Rectal smooth muscle tissue (tissue), 1 donor: ENCODE measurements around the gene KAZN.

Experiments used
- H3K27ac ChIP-seq: one replicate; pipeline ENCODE4 v1.7.0; 2013; ENCODE audit warnings: low read depth, low read length, inconsistent platforms
- H3K27me3 ChIP-seq: one replicate; pipeline ENCODE4 v1.7.0; 2013; ENCODE audit warnings: low read length; ENCODE audit not compliant: control insufficient read depth, insufficient read depth
- H3K36me3 ChIP-seq: one replicate; pipeline ENCODE4 v1.7.0; 2013; ENCODE audit warnings: low read length; ENCODE audit not compliant: control insufficient read depth, insufficient read depth
- H3K4me1 ChIP-seq: one replicate; pipeline ENCODE4 v1.7.0; 2013; ENCODE audit warnings: low read length; ENCODE audit not compliant: control insufficient read depth, insufficient read depth
- H3K4me3 ChIP-seq: one replicate; pipeline ENCODE4 v1.7.0; 2013; ENCODE audit warnings: low read length
- H3K9ac ChIP-seq: one replicate; pipeline ENCODE4 v1.7.0; 2013; ENCODE audit warnings: low read length

Gene KAZN

GRCh38 chr1:15048437-15048980 lies 450.0 kb downstream of the KAZN start:
- Histone ChIP-seq H3K4me1 (no peaks in the 10 kb centered on the region), H3K36me3 (no peaks in the 10 kb centered on the region), H3K4me3 (no peak overlapping the region), H3K9ac (no peak overlapping the region), H3K27ac (no peak overlapping the region), H3K27me3 (no peaks in the 10 kb centered on the region)

DNA sequence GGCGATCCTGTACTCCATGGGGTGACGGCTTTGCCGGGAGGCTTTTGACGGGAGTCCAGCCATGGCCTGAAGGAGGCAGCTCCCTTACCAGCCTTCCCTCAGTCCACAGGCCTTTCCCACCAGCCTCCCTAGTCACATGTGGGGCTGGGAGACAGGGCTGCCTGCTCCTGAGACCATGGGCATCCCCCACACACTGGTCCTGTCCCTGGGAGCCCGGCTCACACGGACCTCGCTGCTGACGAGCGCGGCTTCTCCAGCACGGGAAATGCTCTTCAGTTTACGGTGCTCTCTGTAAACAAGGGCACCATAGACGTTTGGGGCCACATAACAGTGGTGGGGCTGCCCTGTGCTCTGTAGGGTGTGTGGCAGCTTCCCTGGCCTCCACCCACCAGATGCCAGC lies 450.6 kb downstream of the KAZN start:
- Histone ChIP-seq H3K4me3 (no peak overlapping the region), H3K9ac (no peak overlapping the region), H3K4me1 (no peaks in the 10 kb centered on the region), H3K27me3 (no peaks in the 10 kb centered on the region), H3K27ac (no peak overlapping the region), H3K36me3 (no peaks in the 10 kb centered on the region)

- Histone ChIP-seq H3K4me1 (no peaks in the 10 kb centered on the region), H3K4me3 (no peak overlapping the region), H3K9ac (no peak overlapping the region), H3K27ac (no peak overlapping the region), H3K36me3 (no peaks in the 10 kb centered on the region), H3K27me3 (no peaks in the 10 kb centered on the region)
Measured at GRCh38 chr1:15051882-15052528, 453.5 kb downstream of the KAZN start.

DNA sequence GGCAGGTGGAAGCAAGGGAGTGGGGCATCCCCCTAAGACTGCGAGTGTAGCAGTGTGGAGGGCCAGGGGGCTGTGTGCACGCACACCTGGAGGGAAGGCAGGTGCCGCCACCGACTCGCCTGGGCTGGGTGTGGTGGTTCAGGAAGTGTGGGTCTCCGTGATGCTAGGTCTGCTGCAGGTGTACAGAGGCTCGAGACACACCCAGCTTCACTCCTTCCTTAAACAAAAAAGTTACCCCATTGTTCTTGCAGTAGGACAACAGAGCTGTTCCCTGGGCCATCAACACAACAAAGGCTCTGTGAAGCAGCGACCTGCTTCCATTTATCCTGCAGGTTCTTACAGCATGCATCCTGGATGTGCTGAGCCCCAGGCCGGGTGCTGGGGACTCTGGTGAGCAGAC lies 454.7 kb downstream of the KAZN start:
- no peak overlapping the region for H3K9ac ChIP-seq
- H3K4me1 ChIP-seq: no peaks in the 10 kb centered on the region
- H3K36me3 ChIP-seq: no peaks in the 10 kb centered on the region
- no peaks in the 10 kb centered on the region for H3K27me3 ChIP-seq
- no peak overlapping the region for H3K27ac ChIP-seq
- H3K4me3 ChIP-seq: no peak overlapping the region

GRCh38 chr1:15055736-15056415 lies 457.4 kb downstream of the KAZN start:
- Histone ChIP-seq H3K36me3 (no peaks in the 10 kb centered on the region), H3K4me1 (no peaks in the 10 kb centered on the region), H3K27me3 (no peaks in the 10 kb centered on the region), H3K27ac (no peak overlapping the region), H3K4me3 (no peak overlapping the region), H3K9ac (no peak overlapping the region)

DNA sequence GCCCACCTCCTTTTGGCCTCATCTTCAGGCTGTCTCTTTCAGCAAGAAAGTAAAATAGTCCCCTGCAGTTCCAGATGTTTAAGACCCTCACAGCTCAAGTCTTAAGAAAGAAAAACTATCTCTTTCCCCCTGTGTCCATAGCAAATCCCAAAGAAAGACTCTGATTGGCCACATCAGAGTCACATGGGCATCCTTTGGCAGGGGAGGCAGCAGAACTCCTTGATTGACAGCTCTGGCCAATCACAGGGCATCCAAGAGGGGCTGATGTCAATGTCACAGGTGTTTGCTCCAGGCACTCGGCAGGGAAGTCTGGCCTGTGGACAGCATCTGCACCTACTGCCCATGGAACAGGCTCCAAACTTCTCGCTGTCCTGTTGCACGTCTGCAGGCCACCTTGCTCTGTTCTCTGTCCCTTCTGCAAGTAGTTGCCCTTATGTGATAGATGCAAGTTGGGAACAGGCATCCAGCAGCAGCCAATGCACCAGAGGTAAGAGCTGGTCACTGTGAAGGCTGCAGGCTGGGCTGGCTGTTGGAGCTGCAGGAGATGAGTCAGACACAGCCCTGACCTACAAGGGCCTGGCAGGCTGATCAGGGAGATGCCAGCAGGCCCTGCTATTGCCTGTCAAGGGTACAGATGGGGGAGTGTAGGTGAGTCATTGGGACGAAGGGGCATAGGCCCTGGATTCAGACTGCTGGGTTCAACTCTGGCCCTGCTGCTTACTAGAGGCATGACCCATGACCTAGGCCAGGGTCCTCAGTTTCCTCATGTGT lies 458.2 kb downstream of the KAZN start:
- Histone ChIP-seq H3K9ac (no peak overlapping the region), H3K4me1 (no peaks in the 10 kb centered on the region), H3K4me3 (no peak overlapping the region), H3K36me3 (no peaks in the 10 kb centered on the region), H3K27ac (no peak overlapping the region), H3K27me3 (no peaks in the 10 kb centered on the region)

- Histone ChIP-seq H3K36me3 (no peaks in the 10 kb centered on the region), H3K4me3 (no peak overlapping the region), H3K27ac (no peak overlapping the region)
Measured at GRCh38 chr1:15057834-15058233, 459.3 kb downstream of the KAZN start.

GRCh38 chr1:15058261-15058660 lies 459.8 kb downstream of the KAZN start:
- Histone ChIP-seq H3K9ac (no peak overlapping the region), H3K4me1 (no peaks in the 10 kb centered on the region), H3K4me3 (no peak overlapping the region), H3K36me3 (no peaks in the 10 kb centered on the region), H3K27ac (no peak overlapping the region), H3K27me3 (no peaks in the 10 kb centered on the region)

More at GRCh38 chr1:15057834-15058233, 459.3 kb downstream of the KAZN start:
- Histone ChIP-seq H3K9ac (no peak overlapping the region), H3K4me1 (no peaks in the 10 kb centered on the region), H3K27me3 (no peaks in the 10 kb centered on the region)

- Histone ChIP-seq H3K4me1 (no peaks in the 10 kb centered on the region), H3K4me3 (no peak overlapping the region), H3K36me3 (no peaks in the 10 kb centered on the region), H3K9ac (no peak overlapping the region), H3K27ac (no peak overlapping the region), H3K27me3 (no peaks in the 10 kb centered on the region)
Measured at GRCh38 chr1:15060104-15060503, 461.6 kb downstream of the KAZN start.

- no peaks in the 10 kb centered on the region for H3K4me1 ChIP-seq
- H3K27me3 ChIP-seq: no peaks in the 10 kb centered on the region
- no peaks in the 10 kb centered on the region for H3K36me3 ChIP-seq
- H3K4me3 ChIP-seq: no peak overlapping the region
- no peak overlapping the region for H3K9ac ChIP-seq
- H3K27ac ChIP-seq: no peak overlapping the region
Measured at GRCh38 chr1:15062479-15063099, 464.1 kb downstream of the KAZN start.

DNA sequence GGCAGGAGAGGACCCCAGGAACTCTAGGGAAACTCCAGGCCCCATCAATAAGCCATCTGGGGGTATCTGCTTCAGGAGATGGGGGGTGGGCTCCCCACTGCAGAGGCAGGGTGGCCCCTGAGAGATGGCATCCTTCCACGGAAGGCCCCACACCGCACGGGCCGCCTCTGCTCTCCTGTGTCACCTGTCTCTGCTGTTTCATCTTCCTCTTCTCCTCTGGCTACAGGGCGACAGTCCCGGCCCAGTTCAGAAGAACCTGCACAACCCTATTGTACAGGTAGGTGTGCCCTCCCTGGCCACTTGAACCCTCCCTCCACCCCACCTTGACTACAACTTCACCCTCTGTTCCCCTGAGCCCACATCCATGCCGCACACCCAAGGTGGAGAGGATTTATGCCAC lies 464.9 kb downstream of the KAZN start:
- no peaks in the 10 kb centered on the region for H3K4me1 ChIP-seq
- H3K36me3 ChIP-seq: no peaks in the 10 kb centered on the region
- no peak overlapping the region for H3K9ac ChIP-seq
- no peak overlapping the region for H3K27ac ChIP-seq
- no peaks in the 10 kb centered on the region for H3K27me3 ChIP-seq
- H3K4me3 ChIP-seq: no peak overlapping the region

GRCh38 chr1:15063783-15064182 lies 465.3 kb downstream of the KAZN start:
- Histone ChIP-seq H3K4me3 (no peak overlapping the region), H3K9ac (no peak overlapping the region), H3K36me3 (no peaks in the 10 kb centered on the region), H3K27ac (no peak overlapping the region), H3K4me1 (no peaks in the 10 kb centered on the region), H3K27me3 (no peaks in the 10 kb centered on the region)
